ENCODE results near the gene NOS1AP.

DNA sequence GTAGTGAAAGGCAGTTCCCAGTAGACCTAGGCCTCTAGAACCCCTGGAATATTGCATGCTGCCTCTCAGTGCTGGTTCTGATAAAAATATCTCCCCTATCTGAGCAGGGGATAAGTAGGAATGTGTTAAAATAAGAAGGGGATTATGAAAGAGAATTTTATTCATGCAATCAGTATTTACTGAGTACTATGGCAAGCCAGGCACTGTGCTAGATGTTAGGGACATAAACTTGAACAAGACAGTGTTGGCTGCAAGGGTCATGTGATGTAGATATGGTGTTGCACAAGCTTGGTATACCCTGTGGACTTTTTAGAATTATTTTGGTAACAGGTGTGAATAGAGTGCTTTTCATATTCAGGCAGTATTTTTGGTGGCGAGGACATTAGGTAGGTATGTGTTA, 23.6 kb downstream of the NOS1AP start:
- TF ChIP-seq POLR2AphosphoS5 (IDR thresholded peaks at IDR 0.05; ENCODE audit: low read depth, low read length) (no peak), TAF1 (IDR thresholded peaks at IDR 0.05; ENCODE audit: borderline replicate concordance, insufficient read depth, low read length) (no peak), SIN3A (IDR thresholded peaks at IDR 0.05; ENCODE audit: borderline replicate concordance, insufficient read depth, low read length) (no peak), FOXP2 (optimal IDR thresholded peaks at IDR 0.05; ENCODE audit: borderline replicate concordance, extremely low read depth, extremely low read length, insufficient read depth) (no peak)
- TF ChIP-seq, protein P1, sequence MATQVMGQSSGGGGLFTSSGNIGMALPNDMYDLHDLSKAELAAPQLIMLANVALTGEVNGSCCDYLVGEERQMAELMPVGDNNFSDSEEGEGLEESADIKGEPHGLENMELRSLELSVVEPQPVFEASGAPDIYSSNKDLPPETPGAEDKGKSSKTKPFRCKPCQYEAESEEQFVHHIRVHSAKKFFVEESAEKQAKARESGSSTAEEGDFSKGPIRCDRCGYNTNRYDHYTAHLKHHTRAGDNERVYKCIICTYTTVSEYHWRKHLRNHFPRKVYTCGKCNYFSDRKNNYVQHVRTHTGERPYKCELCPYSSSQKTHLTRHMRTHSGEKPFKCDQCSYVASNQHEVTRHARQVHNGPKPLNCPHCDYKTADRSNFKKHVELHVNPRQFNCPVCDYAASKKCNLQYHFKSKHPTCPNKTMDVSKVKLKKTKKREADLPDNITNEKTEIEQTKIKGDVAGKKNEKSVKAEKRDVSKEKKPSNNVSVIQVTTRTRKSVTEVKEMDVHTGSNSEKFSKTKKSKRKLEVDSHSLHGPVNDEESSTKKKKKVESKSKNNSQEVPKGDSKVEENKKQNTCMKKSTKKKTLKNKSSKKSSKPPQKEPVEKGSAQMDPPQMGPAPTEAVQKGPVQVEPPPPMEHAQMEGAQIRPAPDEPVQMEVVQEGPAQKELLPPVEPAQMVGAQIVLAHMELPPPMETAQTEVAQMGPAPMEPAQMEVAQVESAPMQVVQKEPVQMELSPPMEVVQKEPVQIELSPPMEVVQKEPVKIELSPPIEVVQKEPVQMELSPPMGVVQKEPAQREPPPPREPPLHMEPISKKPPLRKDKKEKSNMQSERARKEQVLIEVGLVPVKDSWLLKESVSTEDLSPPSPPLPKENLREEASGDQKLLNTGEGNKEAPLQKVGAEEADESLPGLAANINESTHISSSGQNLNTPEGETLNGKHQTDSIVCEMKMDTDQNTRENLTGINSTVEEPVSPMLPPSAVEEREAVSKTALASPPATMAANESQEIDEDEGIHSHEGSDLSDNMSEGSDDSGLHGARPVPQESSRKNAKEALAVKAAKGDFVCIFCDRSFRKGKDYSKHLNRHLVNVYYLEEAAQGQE (IDR thresholded peaks at IDR 0.05; ENCODE audit: insufficient read depth in 1 of 2, low read depth in 2 of 2, low read length in 2 of 2), result no peak

All from PFSK-1 (cell line).